KBM-7 (cell line): ENCODE measurements around the gene CAP1.

Source experiments
- DNase-seq: peaks from one replicate; pipeline ENCODE4 v3.0.0-alpha.2; 2015
- in situ Hi-C: fragments of 300-500 bp; cut with MboI; formaldehyde crosslinking; loops from 2 replicates; pipeline ENCODE4 v1.14.3; 2020; ENCODE audit warnings: low sequenced_read_pairs, low pct_unique_long_range_greater_than_20kb, mixed read lengths

Gene CAP1

DNA sequence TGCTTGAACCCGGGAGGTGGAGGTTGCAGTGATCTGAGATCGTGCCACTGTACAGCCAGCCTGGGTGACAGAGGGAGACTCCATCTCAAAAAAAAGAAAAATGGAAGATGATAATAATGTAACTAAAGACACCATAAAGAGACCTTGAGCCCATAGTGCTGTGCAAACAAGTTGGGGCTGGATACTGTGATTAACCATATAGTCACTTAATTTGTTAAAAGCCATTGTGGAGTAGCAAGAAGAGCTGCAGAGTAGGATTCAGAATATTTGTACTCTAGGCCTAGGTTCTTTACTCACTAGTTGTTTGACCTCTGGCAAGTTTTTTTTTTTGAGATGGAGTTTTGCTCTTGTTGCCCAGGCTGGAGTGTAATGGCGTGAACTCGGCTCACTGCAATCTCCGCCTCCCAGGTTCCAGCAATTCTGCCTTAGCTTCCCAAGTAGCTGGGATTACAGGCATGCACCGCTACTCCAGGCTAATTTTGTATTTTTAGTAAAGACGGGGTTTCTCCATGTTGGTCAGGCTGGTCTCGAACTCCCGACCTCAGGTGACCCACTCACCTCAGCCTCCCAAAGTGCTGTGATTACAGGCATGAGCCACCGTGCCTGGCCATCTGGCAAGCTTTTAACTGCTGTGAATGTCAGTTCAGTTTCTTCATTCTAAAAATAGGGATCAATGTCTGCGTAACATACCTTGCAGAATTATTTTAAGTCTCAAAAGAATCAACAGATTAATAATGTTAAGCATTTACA is 12.8 kb downstream of the CAP1 start:
- no peak for DNase-seq
- in situ Hi-C loops = no loop called here

GRCh38 chr1:40056519-40057309 is 16.2 kb downstream of the CAP1 start:
- in situ Hi-C loops = no loop called here
- no peak for DNase-seq

- in situ Hi-C loops = no loop called here
- peak; percentile 75 for DNase-seq
Measured at GRCh38 chr1:40057310-40058030, 16.9 kb downstream of the CAP1 start.

GRCh38 chr1:40058097-40058452 is 17.5 kb downstream of the CAP1 start:
- in situ Hi-C loops = no loop called here
- DNase-seq = no peak

DNA sequence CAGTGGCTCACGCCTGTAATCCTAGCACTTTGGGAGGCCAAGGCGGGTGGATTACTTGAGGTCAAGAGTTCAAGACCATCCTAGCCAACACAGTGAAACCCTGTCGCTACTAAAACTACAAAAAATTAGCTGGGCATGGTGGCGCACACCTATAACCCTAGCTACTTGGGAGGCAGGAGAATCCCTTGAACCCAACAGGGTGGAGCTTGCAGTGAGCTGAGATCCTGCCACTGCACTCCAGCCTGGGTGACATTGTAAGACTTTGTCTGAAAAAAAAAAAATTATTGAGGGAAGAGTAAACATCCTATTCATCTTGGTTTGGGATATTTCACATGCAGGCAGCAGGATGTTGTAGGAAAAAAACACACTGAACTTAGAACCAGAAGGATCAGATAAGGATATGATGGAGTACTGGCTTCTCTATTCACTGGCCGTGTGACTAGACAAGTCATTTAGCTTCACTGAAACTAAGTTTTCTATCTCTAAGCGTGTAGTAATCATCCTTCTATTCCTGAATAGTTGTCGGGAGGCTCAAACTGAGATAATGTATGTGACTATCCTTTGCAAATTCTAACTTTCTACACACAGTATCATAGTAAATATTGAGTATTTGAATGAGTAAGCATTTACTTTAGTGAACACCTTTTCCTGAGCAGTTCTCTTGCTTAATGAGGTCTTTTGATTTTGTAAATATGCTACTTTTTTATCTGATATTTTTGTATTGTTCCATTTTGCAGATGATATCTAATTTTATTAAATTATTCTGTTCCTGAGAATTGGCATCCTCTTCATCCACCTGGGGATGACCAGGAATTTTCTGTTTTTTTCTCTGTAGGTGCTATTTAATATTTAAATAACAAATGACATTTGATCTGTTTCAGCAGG is 18.2 kb downstream of the CAP1 start:
- in situ Hi-C loops = no loop called here
- no peak for DNase-seq

GRCh38 chr1:40059338-40059959 is 18.9 kb downstream of the CAP1 start:
- peak; percentile 90 for DNase-seq
- in situ Hi-C loops = no loop called here

GRCh38 chr1:40059960-40060750 is 19.6 kb downstream of the CAP1 start:
- in situ Hi-C loops = no loop called here
- no peak for DNase-seq

- DNase-seq = peak; percentile 84
- in situ Hi-C loops = no loop called here
Measured at GRCh38 chr1:40064797-40065499, 24.4 kb downstream of the CAP1 start.

DNA sequence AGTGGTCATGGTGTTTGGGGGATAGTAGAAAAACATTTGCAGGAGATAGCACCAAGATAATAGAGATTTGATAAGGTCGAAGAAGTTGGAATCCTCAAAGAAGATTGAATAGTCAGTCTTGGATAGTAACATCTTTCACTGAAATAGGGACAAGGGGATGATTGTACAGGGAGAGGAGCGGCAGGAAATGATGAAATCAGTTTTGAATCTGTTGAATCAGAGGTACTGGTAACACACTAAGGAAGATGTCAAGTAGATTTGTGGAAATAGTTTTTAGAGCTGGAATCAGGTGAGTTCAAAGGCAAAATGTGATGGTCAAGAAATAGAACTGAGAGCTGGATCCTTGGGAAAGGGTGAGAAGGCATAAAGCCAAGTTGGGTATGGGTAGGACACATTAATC is 26.5 kb downstream of the CAP1 start:
- in situ Hi-C loops = no loop called here
- DNase-seq = no peak

GRCh38 chr1:40067851-40068250 is 27.3 kb downstream of the CAP1 start:
- in situ Hi-C loops = no loop called here
- no peak for DNase-seq

- in situ Hi-C loops = no loop called here
- DNase-seq = no peak
Measured at GRCh38 chr1:40072142-40072541, 31.6 kb downstream of the CAP1 start.

DNA sequence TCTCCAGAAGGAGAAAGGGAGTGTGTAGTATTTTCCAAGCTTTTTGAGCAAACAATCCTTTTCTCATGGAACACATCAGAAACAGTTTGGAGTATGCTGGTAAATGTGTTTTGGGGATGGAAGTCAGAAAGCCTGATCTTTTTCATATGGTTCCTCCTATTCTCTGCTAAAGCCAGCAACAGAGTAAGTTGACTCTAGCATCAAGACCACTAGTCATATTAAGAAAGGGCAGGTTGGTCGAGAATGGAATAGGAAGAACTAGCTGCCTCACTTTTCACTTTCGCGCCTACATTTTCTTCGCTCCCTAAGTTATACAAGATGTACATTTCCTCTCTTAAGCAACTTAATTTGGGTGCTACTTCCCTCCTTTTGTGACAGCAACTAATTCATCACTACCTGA is 32.5 kb downstream of the CAP1 start:
- in situ Hi-C loops = no loop called here
- no peak for DNase-seq

DNA sequence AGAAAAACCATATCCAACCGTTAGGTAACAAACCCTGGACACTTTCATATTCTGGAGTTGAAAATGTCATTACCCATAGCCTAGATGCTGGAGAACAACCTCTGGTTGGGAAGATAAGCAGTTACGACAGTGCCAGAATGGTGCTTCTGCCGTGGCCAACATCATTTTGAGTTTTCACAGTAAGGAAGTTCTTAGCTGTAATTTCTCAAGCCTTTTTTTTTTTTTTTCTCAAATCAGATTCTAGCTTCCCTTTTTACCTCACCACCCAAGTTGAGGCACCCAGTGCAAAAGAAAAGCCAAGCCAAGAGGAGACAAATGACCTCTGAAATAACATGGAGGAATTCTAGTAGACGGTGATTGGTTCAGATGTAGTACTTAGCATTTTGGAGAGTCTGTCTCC is 34.7 kb downstream of the CAP1 start:
- peak; percentile 54 for DNase-seq
- in situ Hi-C loops = no loop called here

DNA sequence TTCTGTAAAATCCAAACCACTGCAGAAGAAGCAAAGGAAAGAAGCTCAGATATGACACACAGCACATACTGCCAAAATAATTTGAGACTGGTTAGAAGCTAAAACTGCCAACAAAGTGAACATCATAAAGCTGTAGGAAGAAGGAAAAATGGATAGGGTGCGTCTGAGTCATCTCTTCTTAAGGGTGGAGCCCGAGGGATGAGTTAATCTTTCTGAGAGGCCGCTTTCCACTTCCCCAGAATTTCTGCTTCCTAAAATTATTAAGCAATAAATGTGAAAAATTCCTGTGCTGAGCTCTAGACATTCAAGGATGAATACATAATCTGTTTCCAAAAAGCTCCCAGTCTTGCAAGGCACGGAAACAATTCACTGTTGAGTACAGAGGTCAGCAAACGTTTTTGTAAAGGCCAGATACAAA is 36.4 kb downstream of the CAP1 start:
- in situ Hi-C loops = no loop called here
- no peak for DNase-seq

- DNase-seq = peak; percentile 87
- in situ Hi-C loops = no loop called here
Measured at GRCh38 chr1:40078512-40079333, 38.2 kb downstream of the CAP1 start.

- in situ Hi-C loops = no loop called here
- DNase-seq = no peak
Measured at GRCh38 chr1:40079774-40080400, 39.4 kb downstream of the CAP1 start.
